ENCODE results near the gene DDX25. TPM values are rescaled to one million over a fixed set of nuclear protein-coding genes. Genes with fewer than 3 reads are reported as not detected.
"Not testable (repeated sequence)": the region's sequence is repeated elsewhere in the genome, so short reads cannot be mapped to it uniquely, and the experiment has no call there.

DDX25 gene
- total RNA-seq (4.9 and 7.5 TPM in 2 replicates), polyA plus RNA-seq (6.1 and 18.9 TPM in 2 replicates)

- Histone ChIP-seq H3K27me3 (peaks cover 12% of the 10 kb centered on the region), H3K9me3 (ENCODE audit: low read depth) (no peaks in the 10 kb centered on the region), H3K4me3 (peak within 1 kb of the TSS; percentile 90), H3K36me3 (no peaks in the 10 kb centered on the region), H3K4me1 (ENCODE audit: low read depth) (peaks cover 7% of the 10 kb centered on the region), H3K27ac (no peak within 1 kb of the TSS)
- DNase-seq (ENCODE audit: low read depth in 1 of 2, low spot score in 1 of 2): peak in 1 of 2 donors; percentile 69
- no peak for TF ChIP-seq CTCF (IDR thresholded peaks at IDR 0.05; ENCODE audit: low read depth, low read length)
Measured at GRCh38 chr11:125903711-125904659, at the start of gene DDX25. Gene DDX25, plus strand, starts transcription at chr11:125904508. Its CDS starts 10 bp downstream, at chr11:125904518.

GRCh38 chr11:125857670-125858069 is 46.6 kb upstream of the DDX25 start:
- H3K4me1 ChIP-seq (ENCODE audit: low read depth); H3K9me3 ChIP-seq (ENCODE audit: low read depth); H3K27ac ChIP-seq; H3K4me3 ChIP-seq; H3K36me3 ChIP-seq; H3K27me3 ChIP-seq; DNase-seq (ENCODE audit: low read depth in 1 of 2, low spot score in 1 of 2): not testable (repeated sequence)

- H3K4me1 ChIP-seq (ENCODE audit: low read depth); H3K4me3 ChIP-seq; DNase-seq (ENCODE audit: low read depth in 1 of 2, low spot score in 1 of 2); H3K27me3 ChIP-seq; H3K36me3 ChIP-seq; H3K27ac ChIP-seq; H3K9me3 ChIP-seq (ENCODE audit: low read depth): not testable (repeated sequence)
Measured at GRCh38 chr11:125862786-125863185, 41.5 kb upstream of the DDX25 start.

GRCh38 chr11:125865354-125865753 is 39.0 kb upstream of the DDX25 start:
- not testable (repeated sequence) for DNase-seq (ENCODE audit: low read depth in 1 of 2, low spot score in 1 of 2); H3K4me1 ChIP-seq (ENCODE audit: low read depth)

GRCh38 chr11:125869521-125869920 is 34.8 kb upstream of the DDX25 start:
- peak; percentile 12 for TF ChIP-seq CTCF (IDR thresholded peaks at IDR 0.05; ENCODE audit: low read depth, low read length)
- Histone ChIP-seq H3K27me3 (no peaks in the 10 kb centered on the region), H3K36me3 (no peaks in the 10 kb centered on the region), H3K9me3 (ENCODE audit: low read depth) (no peaks in the 10 kb centered on the region), H3K4me3 (no peak overlapping the region), H3K4me1 (ENCODE audit: low read depth) (no peaks in the 10 kb centered on the region), H3K27ac (no peak overlapping the region)
- peak in 1 of 2 donors; percentile 40 for DNase-seq (ENCODE audit: low read depth in 1 of 2, low spot score in 1 of 2)

More at GRCh38 chr11:125865354-125865753, 39.0 kb upstream of the DDX25 start:
- not testable (repeated sequence) for H3K27ac ChIP-seq; H3K27me3 ChIP-seq; H3K4me3 ChIP-seq; H3K9me3 ChIP-seq (ENCODE audit: low read depth); H3K36me3 ChIP-seq

GRCh38 chr11:125871391-125872137 is 32.7 kb upstream of the DDX25 start:
- Histone ChIP-seq H3K27ac (no peak overlapping the region), H3K9me3 (ENCODE audit: low read depth) (no peaks in the 10 kb centered on the region), H3K4me1 (ENCODE audit: low read depth) (no peaks in the 10 kb centered on the region), H3K27me3 (no peaks in the 10 kb centered on the region), H3K36me3 (no peaks in the 10 kb centered on the region), H3K4me3 (no peak overlapping the region)
- peak; percentile 48 to 71 for DNase-seq (ENCODE audit: low read depth in 1 of 2, low spot score in 1 of 2)
- peak; percentile 81 for TF ChIP-seq CTCF (IDR thresholded peaks at IDR 0.05; ENCODE audit: low read depth, low read length)

- no peak overlapping the region for H3K27ac ChIP-seq
- H3K4me1 ChIP-seq (ENCODE audit: low read depth): no peaks in the 10 kb centered on the region
- no peaks in the 10 kb centered on the region for H3K9me3 ChIP-seq (ENCODE audit: low read depth)
- DNase-seq (ENCODE audit: low read depth in 1 of 2, low spot score in 1 of 2): no peak
- no peak overlapping the region for H3K4me3 ChIP-seq
- H3K36me3 ChIP-seq: no peaks in the 10 kb centered on the region
- TF ChIP-seq CTCF (IDR thresholded peaks at IDR 0.05; ENCODE audit: low read depth, low read length): no peak
- H3K27me3 ChIP-seq: no peaks in the 10 kb centered on the region
Measured at GRCh38 chr11:125872138-125872491, 32.2 kb upstream of the DDX25 start.

All from cardiac muscle cell (in vitro differentiated cells and primary cell).